ENCODE results near the gene FAM83C.

- TF ChIP-seq, protein P1, sequence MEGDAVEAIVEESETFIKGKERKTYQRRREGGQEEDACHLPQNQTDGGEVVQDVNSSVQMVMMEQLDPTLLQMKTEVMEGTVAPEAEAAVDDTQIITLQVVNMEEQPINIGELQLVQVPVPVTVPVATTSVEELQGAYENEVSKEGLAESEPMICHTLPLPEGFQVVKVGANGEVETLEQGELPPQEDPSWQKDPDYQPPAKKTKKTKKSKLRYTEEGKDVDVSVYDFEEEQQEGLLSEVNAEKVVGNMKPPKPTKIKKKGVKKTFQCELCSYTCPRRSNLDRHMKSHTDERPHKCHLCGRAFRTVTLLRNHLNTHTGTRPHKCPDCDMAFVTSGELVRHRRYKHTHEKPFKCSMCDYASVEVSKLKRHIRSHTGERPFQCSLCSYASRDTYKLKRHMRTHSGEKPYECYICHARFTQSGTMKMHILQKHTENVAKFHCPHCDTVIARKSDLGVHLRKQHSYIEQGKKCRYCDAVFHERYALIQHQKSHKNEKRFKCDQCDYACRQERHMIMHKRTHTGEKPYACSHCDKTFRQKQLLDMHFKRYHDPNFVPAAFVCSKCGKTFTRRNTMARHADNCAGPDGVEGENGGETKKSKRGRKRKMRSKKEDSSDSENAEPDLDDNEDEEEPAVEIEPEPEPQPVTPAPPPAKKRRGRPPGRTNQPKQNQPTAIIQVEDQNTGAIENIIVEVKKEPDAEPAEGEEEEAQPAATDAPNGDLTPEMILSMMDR (IDR thresholded peaks at IDR 0.05; ENCODE audit: low read depth, low read length) = no peak
- no peak for TF ChIP-seq EZH2phosphoT487 (IDR thresholded peaks at IDR 0.05; ENCODE audit: low read depth)
These were observed 28.5 kb downstream of the FAM83C start for GRCh38 chr20:35263532-35264341.

Data from OCI-LY3 (cell line).